ENCODE results near the gene GLIS1.
"Not testable (repeated sequence)": the region's sequence is repeated elsewhere in the genome, so short reads cannot be mapped to it uniquely, and the experiment has no call there.

Gene GLIS1

GRCh38 chr1:53573931-53574330, 165.0 kb downstream of the GLIS1 start:
- DNase-seq = no peak

DNA sequence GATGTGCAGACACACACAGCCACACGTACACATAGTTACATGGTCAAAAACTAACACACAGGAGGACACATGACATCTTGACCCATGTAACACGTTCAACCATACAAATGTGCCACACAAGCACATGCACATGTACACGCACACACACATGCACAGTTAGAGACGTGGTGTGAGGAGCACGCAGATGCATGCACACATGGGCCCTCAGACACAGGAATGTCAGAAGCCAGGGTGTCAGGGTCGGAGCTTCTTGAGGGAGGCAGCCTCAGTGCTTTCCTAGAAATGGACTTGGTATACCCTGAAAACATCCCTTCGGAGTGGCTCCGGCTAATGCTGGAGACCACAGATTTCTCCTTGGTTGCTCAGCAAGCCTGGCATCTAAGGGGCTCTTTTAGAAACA, 165.4 kb downstream of the GLIS1 start:
- no peak for DNase-seq

DNA sequence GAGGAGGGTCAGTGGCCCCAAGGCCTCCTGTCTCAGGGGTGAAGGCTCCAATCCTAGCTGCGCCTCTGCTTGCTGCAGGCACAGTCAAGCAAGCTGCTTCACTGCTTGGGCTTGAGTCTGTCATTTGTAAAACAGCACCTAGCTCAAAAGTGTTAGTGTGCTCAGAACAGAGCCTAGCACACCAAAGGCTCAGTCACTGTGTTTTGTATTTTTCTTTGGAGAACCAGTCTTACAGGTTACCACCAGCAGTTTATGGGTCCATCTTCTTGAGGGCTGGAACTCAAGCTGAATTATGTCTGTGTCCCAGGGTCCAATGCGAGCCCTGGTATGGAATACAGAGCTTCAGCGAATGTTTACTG, 166.2 kb downstream of the GLIS1 start:
- DNase-seq = peak; percentile 31

- DNase-seq = peak; percentile 84
These were observed 166.7 kb downstream of the GLIS1 start for GRCh38 chr1:53572065-53572814.

DNA sequence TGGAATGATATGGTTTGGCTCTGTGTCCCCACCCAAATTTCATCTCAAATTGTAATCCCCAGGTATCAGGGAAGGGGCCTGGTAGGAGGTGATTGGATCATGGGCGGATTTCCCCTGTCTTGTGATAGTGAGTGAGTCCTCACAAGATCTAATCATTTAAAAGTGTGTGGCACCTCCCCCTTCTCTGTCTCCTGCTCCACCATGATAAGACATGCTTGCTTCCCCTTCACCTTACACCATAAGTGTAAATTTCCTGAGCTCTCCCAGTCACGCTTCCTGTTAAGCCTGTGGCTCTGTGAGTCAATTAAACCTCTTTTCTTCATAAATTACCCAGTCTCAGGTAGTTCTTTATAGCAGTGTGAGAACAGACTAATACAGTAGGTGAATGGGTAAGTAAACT, 170.4 kb downstream of the GLIS1 start:
- no peak for DNase-seq

GRCh38 chr1:53567851-53568250, 171.1 kb downstream of the GLIS1 start:
- no peak for DNase-seq

- DNase-seq = no peak
These were observed 171.5 kb downstream of the GLIS1 start for GRCh38 chr1:53567450-53567849.

GRCh38 chr1:53563611-53564010, 175.4 kb downstream of the GLIS1 start:
- no peak for DNase-seq

DNA sequence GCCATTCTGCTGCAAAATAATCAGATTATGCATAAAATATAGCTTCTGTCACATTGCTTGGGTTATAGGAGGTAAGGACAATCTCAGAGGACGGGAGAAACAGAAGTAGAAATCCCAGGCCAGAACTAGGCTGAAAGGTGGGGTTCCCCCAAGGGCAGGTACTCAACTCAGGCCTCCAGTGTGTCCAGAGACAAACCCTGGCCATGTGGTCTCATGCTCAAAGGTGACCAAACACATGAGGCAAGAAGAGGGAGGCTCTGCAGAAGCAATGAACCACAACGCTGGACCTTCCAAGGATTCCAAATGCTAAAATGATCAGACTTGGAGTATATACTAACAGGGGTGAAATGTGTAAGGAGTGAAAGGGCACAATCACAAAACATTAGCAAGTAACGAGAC, 176.0 kb downstream of the GLIS1 start:
- no peak for DNase-seq

DNA sequence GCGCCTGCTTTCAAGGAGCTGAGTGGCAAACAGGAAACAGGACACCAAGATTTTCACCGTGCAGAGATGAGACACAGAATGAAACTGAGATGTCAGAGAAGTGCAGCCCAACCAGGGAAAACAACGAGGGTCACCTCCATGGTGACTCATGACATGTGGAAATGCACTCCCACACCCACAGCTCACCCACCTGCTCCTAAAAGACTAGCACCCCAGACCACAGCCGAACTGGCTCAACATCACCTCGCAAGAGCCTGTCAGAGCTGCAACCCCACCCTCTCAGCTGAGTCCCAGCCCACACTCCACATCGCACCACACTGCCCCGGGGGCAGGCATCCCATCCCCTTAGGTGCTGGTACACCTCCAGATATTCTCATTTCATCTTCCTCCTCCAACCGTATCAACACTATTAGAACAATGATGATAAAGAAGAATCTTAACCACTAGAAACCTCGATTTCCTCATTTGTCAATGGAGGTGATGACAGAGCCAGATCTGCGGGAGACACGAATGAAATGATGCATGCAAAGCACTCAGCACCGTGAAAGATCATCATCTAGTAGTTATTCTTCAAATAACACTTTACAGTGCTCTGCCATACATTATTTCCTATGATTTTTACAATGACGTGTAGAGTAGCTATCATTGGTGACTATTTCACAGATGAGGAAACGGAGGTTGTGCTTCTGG, 176.5 kb downstream of the GLIS1 start:
- DNase-seq = no peak

DNA sequence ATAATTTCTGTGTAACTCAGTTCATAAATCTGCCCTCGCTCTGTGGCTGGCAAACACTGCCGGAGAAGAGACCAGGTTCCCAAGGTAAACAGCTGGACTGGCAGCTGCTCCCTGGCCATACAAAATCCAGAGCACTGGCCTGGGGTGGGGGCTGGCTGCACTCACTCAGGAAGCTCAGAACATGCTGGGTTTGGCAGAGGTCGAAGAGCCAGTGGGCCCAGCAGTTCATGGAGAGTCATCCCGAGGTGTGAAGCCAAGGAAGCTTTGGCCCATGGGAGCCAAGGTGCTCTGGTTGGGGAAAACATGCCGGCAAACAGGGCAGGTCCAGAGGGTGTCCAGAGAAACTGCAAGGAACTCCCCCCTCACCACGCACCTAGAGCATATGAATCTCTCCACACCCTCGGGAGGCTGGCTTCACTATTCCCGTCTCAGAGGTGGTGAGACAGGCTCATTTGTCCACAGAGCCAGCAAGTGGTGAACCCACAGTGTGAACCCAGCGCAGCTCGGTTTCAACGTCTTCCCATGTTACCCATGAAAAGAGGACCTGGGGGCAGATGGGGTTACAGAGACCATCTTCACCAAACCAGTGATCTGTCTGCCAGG, 177.4 kb downstream of the GLIS1 start:
- DNase-seq = no peak

DNA sequence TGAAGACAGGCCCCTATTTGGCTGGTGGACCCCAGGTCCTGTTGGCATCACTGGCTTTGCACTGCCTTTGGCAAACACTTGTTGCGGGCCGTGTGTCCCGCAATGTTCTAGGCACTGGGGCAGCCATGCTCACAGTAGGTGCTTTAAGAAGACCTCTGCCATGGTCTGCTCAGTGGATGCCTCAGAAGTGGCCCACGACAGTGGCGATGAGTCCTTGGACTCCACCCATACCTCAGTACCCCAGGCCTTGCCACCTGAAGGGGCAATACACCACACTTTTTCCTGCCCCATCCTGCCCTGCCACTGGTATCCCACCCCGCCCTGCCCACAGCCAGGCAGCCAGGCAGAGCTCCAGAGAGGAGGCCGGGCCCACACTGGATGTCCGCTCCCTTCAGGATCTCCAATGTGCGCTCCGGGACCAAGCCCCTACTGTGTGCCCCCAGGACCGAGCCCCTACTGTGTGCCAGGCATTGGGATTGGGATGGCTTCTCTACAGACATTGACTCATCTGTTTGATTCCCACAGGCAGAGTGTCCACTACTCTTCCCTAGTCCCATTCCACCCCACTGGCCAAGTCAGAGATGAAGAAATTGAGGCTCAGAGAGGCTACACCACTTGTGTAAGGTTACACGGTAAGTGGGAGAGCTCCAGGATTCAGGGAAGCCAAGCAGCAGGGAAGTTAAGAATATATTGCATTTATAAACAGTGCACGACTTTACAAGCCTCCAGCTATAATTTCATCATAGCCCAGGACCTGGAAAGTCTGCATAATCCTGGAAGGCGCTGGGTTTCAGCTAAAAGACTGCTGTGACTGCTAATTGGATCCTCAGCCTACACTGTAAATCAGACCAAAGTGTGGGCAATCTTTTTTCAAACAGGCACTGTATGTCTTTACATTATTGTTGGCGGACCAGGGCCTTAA, 178.1 kb downstream of the GLIS1 start:
- DNase-seq = no peak

GRCh38 chr1:53559854-53560580, 178.9 kb downstream of the GLIS1 start:
- DNase-seq = no peak

GRCh38 chr1:53559391-53559815, 179.6 kb downstream of the GLIS1 start:
- no peak for DNase-seq

- no peak for DNase-seq
These were observed 180.1 kb downstream of the GLIS1 start for GRCh38 chr1:53558739-53559315.

GRCh38 chr1:53557830-53558738, 180.9 kb downstream of the GLIS1 start:
- no peak for DNase-seq

DNA sequence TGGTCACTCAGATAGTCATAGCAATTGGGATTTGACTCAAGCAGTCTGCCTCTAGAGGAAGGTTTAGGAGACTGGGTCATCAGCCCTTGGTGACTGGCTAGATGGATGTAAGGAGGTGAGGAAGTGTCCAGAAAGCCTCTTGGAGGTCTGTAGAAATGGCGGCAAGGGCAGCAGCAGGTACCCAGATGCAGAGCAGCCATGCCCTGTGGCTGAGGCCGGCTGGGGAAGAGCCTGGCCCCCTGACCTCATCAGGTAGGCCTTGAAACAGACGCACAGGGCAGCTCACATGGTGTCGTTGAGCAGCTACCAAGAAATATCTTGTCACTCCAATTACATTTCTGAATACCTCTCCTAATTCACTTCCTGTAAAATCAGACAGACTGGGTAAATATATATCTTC, 181.6 kb downstream of the GLIS1 start:
- no peak for DNase-seq

DNA sequence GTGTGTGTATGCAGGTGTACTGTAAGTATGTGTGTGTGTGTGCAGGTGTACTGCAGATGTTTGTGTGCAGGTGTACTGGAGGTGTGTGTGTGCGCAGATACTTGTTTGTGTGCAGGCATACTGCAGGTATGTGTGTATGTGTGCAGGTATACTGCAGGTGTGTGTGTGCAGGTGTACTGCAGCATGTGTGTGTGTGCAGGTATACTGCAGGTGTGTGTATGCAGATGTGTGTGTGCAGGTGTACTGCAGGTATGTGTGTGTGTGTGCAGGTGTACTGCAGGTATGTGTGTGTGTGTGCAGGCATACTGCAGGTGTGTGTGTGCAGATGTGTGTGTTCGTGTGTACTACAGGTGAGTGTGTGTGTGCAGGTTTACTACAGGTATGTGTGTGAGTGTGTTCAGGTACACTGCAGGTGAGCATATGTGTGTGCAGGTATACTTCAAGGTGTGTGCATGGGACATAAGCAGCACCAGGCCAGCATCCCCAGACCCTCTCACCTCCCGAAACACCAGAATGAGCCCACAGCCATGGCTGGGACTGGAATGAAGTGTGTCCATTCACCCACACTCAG, 182.2 kb downstream of the GLIS1 start:
- DNase-seq = no peak

DNA sequence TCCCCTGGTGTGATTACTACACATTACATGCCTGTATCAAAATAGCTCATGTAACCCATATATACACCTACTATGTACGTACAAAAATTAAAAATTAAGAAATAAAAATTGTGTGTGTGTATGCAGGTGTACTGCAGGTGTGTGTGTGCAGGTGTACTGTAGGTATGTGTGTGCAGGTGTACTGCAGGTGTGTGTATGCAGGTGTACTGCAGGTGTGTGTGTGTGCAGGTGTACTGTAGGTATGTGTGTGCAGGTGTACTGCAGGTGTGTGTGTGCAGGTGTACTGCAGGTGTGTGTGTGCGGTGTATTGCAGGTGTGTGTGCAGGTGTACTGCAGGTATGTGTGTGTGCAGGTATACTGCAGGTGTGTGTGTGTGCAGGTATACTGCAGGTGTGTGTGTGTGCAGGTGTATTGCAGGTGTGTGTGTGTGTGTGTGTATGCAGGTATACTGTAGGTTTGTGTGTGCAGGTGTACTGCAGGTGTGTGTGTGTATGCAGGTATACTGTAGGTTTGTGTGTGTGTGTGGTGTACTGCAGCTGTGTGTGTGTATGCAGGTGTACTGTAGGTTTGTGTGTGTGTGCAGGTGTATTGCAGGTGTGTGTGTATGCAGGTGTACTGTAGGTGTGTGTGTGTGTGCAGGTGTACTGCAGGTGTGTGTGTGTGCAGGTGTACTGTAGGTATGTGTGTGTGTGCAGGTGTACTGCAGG, 183.2 kb downstream of the GLIS1 start:
- DNase-seq = not testable (repeated sequence)

Data from NCI-H510A (cell line).